Measurements from ENCODE around the gene CHST8. TPM values are rescaled to one million over a fixed set of nuclear protein-coding genes. Genes with fewer than 3 reads are reported as not detected.

Gene CHST8
- total RNA-seq, 1 experiment from 2014 or later = 33.5 TPM

DNA sequence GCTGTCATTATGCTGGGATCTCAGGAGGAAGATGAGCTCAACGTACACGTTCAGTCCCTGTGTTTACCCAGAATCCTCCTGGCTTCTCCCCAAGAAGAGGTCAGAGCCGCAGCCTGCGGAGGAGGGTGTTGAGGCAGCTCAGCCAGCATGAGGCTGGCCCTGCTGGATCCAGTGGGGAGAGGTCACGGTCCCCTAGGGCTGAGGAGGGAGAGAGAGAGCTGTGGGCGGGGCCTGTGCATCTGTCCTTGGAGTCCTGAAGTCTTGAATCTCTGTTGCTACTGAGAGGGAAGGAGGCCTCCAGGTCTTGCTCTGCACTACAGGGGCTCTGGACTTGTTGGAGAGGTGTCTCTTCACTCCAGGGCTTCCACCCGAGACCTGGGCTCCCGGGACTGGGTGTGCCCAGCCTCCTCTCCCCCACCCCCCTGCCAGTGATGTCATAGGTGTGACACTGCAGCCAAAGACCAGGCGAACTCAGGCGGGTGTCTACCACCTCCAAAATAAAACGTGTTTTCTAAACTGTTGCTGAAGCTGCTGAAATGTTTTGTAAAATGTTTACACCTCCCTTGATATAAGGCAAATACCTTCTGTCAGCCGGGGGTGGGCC is 97.0 kb downstream of the CHST8 start:
- ChIA-PET POLR2A (no interaction called here), CTCF (interaction anchor here (0.8 to 2.1 kb wide), 3 partner anchors 50 to 302 kb away, joined by 5 to 8 read pairs (median 5); no protein-coding TSS in a partner anchor)
- Mint-ChIP-seq H3K27me3 (ENCODE audit: low read depth) (no peaks in the 10 kb centered on the region), H3K4me1 (peaks cover 14% of the 10 kb centered on the region), H3K27ac (0 out of 2 replicates have a peak overlapping the region, but pooled peaks have one; percentile 1), H3K4me3 (no peak overlapping the region), H3K36me3 (peaks cover 4% of the 10 kb centered on the region; the same call in 1 of the 2 replicates), H3K9me3 (peaks cover 13% of the 10 kb centered on the region)
- ATAC-seq = peak; percentile 34
- DNase-seq (ENCODE audit: low spot score) = no peak
- TF ChIP-seq E2F1 (CRISPR knock-in tag; IDR thresholded peaks at IDR 0.05) (no peak), ZNF396 (CRISPR knock-in tag; IDR thresholded peaks at IDR 0.05; ENCODE audit: borderline replicate concordance) (no peak), EMX1 (CRISPR knock-in tag; IDR thresholded peaks at IDR 0.05) (no peak), E2F4 (CRISPR knock-in tag; IDR thresholded peaks at IDR 0.05; ENCODE audit: borderline replicate concordance, low read depth) (no peak), CREM (CRISPR knock-in tag; IDR thresholded peaks at IDR 0.05) (no peak), GRHL2 (CRISPR knock-in tag; IDR thresholded peaks at IDR 0.05; ENCODE audit: insufficient replicate concordance, severe bottlenecking) (no peak), SP1 (CRISPR knock-in tag; conservative IDR thresholded peaks at IDR 0.05) (no peak), RELA (CRISPR knock-in tag; IDR thresholded peaks at IDR 0.05; ENCODE audit: borderline replicate concordance) (no peak), ZNF219 (CRISPR knock-in tag; IDR thresholded peaks at IDR 0.05; ENCODE audit: borderline replicate concordance) (no peak), TEAD4 (CRISPR knock-in tag; IDR thresholded peaks at IDR 0.05) (no peak), HMGA2 (CRISPR knock-in tag; IDR thresholded peaks at IDR 0.05) (no peak), IRF1 (CRISPR knock-in tag; IDR thresholded peaks at IDR 0.05) (no peak), ATF1 (CRISPR knock-in tag; IDR thresholded peaks at IDR 0.05) (no peak), CREB1 (CRISPR knock-in tag; IDR thresholded peaks at IDR 0.05) (no peak)
- TF ChIP-seq, protein P1, sequence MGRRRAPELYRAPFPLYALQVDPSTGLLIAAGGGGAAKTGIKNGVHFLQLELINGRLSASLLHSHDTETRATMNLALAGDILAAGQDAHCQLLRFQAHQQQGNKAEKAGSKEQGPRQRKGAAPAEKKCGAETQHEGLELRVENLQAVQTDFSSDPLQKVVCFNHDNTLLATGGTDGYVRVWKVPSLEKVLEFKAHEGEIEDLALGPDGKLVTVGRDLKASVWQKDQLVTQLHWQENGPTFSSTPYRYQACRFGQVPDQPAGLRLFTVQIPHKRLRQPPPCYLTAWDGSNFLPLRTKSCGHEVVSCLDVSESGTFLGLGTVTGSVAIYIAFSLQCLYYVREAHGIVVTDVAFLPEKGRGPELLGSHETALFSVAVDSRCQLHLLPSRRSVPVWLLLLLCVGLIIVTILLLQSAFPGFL (CRISPR knock-in tag; IDR thresholded peaks at IDR 0.05; ENCODE audit: borderline replicate concordance) = no peak
- TF ChIP-seq, protein P2, sequence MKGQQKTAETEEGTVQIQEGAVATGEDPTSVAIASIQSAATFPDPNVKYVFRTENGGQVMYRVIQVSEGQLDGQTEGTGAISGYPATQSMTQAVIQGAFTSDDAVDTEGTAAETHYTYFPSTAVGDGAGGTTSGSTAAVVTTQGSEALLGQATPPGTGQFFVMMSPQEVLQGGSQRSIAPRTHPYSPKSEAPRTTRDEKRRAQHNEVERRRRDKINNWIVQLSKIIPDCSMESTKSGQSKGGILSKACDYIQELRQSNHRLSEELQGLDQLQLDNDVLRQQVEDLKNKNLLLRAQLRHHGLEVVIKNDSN (CRISPR knock-in tag; IDR thresholded peaks at IDR 0.05) = no peak
- TF ChIP-seq, protein P3, sequence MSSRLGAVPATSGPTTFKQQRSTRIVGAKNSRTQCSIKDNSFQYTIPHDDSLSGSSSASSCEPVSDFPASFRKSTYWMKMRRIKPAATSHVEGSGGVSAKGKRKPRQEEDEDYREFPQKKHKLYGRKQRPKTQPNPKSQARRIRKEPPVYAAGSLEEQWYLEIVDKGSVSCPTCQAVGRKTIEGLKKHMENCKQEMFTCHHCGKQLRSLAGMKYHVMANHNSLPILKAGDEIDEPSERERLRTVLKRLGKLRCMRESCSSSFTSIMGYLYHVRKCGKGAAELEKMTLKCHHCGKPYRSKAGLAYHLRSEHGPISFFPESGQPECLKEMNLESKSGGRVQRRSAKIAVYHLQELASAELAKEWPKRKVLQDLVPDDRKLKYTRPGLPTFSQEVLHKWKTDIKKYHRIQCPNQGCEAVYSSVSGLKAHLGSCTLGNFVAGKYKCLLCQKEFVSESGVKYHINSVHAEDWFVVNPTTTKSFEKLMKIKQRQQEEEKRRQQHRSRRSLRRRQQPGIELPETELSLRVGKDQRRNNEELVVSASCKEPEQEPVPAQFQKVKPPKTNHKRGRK (CRISPR knock-in tag; IDR thresholded peaks at IDR 0.05; ENCODE audit: borderline replicate concordance) = no peak
- TF ChIP-seq, protein P4, sequence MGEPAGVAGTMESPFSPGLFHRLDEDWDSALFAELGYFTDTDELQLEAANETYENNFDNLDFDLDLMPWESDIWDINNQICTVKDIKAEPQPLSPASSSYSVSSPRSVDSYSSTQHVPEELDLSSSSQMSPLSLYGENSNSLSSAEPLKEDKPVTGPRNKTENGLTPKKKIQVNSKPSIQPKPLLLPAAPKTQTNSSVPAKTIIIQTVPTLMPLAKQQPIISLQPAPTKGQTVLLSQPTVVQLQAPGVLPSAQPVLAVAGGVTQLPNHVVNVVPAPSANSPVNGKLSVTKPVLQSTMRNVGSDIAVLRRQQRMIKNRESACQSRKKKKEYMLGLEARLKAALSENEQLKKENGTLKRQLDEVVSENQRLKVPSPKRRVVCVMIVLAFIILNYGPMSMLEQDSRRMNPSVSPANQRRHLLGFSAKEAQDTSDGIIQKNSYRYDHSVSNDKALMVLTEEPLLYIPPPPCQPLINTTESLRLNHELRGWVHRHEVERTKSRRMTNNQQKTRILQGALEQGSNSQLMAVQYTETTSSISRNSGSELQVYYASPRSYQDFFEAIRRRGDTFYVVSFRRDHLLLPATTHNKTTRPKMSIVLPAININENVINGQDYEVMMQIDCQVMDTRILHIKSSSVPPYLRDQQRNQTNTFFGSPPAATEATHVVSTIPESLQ (CRISPR knock-in tag; IDR thresholded peaks at IDR 0.05) = no peak

Measured in WTC11 (cell line).